ENCODE data around the gene TRERF1.

TRERF1 gene

DNA sequence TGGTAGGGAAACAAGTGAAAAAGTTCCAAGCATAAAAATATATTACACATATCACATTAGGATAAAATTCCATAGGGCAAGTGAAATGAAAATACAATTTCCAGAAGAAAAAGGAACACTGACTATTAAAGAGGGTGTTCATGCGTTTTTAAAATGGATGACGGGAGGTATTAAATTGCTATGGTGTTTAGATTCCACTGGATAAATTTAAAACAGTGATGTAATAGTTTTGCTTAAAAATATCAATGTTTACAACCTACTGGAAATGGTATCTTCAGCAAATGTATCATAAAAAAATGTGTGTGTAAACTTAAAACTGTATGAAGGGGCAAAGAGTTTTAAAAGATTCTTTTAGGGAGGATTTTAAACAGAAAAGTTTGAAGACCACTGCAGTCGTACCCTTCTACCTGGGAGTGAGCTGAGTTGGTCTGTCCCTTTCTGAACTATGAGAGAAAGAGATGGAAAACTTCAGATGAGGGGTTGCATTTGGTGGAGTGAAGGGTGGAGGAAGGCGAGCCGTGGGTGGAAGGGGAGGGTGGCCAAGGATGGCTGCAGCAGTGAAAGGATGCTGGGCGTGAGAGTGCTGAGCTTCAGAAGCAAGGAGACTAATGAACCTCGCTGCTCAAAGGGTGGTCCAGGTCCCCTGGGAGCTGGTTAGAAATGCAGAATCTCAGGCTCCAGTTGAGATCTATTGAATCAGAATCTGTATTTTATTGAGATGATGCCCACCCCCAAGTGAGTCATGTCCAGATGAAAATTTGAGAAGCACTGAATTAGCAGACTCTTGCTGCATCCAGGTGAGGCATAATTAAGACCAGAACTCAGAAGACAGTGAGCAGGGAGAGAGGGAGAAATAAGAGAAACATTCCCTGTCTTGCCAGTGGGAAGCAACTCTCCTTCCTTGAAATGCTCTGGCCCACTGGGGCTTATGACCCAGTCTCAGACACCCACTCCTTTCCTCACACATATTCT, 179.6 kb downstream of the TRERF1 start (continued):
- TF ChIP-seq ZNF501 (tag by site-specific recombination; IDR thresholded peaks at IDR 0.05): no peak
- no peak for TF ChIP-seq ZSCAN30 (tag by site-specific recombination; IDR thresholded peaks at IDR 0.05)
- TF ChIP-seq ZNF585B (tag by site-specific recombination; IDR thresholded peaks at IDR 0.05): no peak
- no peak for TF ChIP-seq ZNF792 (tag by site-specific recombination; IDR thresholded peaks at IDR 0.05)
- no peak for TF ChIP-seq HOXC10 (CRISPR knock-in tag; IDR thresholded peaks at IDR 0.05)

DNA sequence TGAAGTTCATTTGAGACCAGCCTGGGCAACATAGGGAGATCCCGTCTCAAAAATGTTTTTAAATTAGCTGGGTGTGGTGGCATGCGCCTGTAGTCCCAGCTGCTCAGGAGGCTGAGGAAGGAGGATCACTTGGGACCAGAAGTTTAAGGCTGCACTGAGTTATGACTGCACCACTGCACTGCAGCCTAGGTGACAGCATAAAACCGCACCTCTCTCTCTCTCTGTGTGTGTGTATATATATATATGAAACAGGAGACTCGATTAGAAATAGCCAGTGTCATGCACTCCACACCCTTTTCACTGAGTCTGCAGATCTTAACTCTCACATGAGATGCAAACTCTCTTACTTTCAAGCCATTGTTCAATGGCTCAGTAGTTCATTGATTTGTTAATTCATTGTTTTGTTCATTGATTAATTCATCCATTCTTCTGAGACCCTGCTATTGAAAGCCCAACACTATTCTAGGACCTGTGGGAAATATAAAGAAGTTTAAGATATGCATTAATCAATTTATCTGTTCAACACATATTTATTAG, 181.7 kb downstream of the TRERF1 start:
- POLR2A ChIA-PET: interaction anchor here (1.4 kb wide), 1 partner anchor 9 kb away, joined by 4 read pairs; no protein-coding TSS in a partner anchor
- H3K4me3 ChIP-seq (ENCODE audit: low read depth, low read length): no peak overlapping the region

More for the DNA sequence above, 181.7 kb downstream of the TRERF1 start:
- no peaks in the 10 kb centered on the region for H3K9me3 ChIP-seq (ENCODE audit: control insufficient read depth, insufficient read depth, low read depth, low read length)
- no peak overlapping the region for H3K27ac ChIP-seq (ENCODE audit: extremely low read depth, low read depth, low read length)
- no peaks in the 10 kb centered on the region for H3K4me1 ChIP-seq (ENCODE audit: control insufficient read depth, insufficient read depth, low read length)
- no peaks in the 10 kb centered on the region for H3K36me3 ChIP-seq (ENCODE audit: control insufficient read depth in 2 of 2, insufficient read depth in 1 of 2, low read length in 2 of 2)
- CTCF ChIA-PET: interaction anchor here (0.6 to 0.7 kb wide), 2 partner anchors 12 to 277 kb away, joined by 3 to 4 read pairs; no protein-coding TSS in a partner anchor
- TF ChIP-seq ZNF2 (tag by site-specific recombination; IDR thresholded peaks at IDR 0.05) (no peak), RBAK (tag by site-specific recombination; IDR thresholded peaks at IDR 0.05) (no peak), GLIS1 (tag by site-specific recombination; IDR thresholded peaks at IDR 0.05) (no peak), SCRT1 (tag by site-specific recombination; IDR thresholded peaks at IDR 0.05; ENCODE audit: borderline replicate concordance) (no peak), OSR2 (tag by site-specific recombination; IDR thresholded peaks at IDR 0.05) (no peak), ZNF561 (tag by site-specific recombination; IDR thresholded peaks at IDR 0.05; ENCODE audit: borderline replicate concordance) (no peak), SALL2 (tag by site-specific recombination; IDR thresholded peaks at IDR 0.05; ENCODE audit: borderline replicate concordance) (no peak), ZFHX2 (tag by site-specific recombination; conservative IDR thresholded peaks at IDR 0.05) (no peak), ZNF600 (tag by site-specific recombination; IDR thresholded peaks at IDR 0.05) (no peak), ZNF169 (tag by site-specific recombination; IDR thresholded peaks at IDR 0.05) (no peak), ZNF510 (tag by site-specific recombination; IDR thresholded peaks at IDR 0.05; ENCODE audit: insufficient replicate concordance) (no peak), ZNF555 (tag by site-specific recombination; conservative IDR thresholded peaks at IDR 0.05) (no peak), ZNF843 (tag by site-specific recombination; IDR thresholded peaks at IDR 0.05) (no peak), ZNF776 (tag by site-specific recombination; IDR thresholded peaks at IDR 0.05; ENCODE audit: borderline replicate concordance) (no peak), TRIM28 (IDR thresholded peaks at IDR 0.05; ENCODE audit: borderline replicate concordance, low read length) (no peak), ZNF114 (tag by site-specific recombination; IDR thresholded peaks at IDR 0.05) (no peak), FEZF1 (tag by site-specific recombination; IDR thresholded peaks at IDR 0.05) (no peak)
- TF ChIP-seq, protein P1, sequence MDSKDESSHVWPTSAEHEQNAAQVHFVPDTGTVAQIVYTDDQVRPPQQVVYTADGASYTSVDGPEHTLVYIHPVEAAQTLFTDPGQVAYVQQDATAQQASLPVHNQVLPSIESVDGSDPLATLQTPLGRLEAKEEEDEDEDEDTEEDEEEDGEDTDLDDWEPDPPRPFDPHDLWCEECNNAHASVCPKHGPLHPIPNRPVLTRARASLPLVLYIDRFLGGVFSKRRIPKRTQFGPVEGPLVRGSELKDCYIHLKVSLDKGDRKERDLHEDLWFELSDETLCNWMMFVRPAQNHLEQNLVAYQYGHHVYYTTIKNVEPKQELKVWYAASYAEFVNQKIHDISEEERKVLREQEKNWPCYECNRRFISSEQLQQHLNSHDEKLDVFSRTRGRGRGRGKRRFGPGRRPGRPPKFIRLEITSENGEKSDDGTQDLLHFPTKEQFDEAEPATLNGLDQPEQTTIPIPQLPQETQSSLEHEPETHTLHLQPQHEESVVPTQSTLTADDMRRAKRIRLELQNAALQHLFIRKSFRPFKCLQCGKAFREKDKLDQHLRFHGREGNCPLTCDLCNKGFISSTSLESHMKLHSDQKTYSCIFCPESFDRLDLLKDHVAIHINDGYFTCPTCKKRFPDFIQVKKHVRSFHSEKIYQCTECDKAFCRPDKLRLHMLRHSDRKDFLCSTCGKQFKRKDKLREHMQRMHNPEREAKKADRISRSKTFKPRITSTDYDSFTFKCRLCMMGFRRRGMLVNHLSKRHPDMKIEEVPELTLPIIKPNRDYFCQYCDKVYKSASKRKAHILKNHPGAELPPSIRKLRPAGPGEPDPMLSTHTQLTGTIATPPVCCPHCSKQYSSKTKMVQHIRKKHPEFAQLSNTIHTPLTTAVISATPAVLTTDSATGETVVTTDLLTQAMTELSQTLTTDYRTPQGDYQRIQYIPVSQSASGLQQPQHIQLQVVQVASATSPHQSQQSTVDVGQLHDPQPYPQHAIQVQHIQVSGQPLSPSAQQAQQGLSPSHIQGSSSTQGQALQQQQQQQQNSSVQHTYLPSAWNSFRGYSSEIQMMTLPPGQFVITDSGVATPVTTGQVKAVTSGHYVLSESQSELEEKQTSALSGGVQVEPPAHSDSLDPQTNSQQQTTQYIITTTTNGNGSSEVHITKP (tag by site-specific recombination; IDR thresholded peaks at IDR 0.05): no peak
- TF ChIP-seq, protein P2, sequence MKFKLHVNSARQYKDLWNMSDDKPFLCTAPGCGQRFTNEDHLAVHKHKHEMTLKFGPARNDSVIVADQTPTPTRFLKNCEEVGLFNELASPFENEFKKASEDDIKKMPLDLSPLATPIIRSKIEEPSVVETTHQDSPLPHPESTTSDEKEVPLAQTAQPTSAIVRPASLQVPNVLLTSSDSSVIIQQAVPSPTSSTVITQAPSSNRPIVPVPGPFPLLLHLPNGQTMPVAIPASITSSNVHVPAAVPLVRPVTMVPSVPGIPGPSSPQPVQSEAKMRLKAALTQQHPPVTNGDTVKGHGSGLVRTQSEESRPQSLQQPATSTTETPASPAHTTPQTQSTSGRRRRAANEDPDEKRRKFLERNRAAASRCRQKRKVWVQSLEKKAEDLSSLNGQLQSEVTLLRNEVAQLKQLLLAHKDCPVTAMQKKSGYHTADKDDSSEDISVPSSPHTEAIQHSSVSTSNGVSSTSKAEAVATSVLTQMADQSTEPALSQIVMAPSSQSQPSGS (tag by site-specific recombination; IDR thresholded peaks at IDR 0.05; ENCODE audit: low read depth): no peak
- TF ChIP-seq, protein P3, sequence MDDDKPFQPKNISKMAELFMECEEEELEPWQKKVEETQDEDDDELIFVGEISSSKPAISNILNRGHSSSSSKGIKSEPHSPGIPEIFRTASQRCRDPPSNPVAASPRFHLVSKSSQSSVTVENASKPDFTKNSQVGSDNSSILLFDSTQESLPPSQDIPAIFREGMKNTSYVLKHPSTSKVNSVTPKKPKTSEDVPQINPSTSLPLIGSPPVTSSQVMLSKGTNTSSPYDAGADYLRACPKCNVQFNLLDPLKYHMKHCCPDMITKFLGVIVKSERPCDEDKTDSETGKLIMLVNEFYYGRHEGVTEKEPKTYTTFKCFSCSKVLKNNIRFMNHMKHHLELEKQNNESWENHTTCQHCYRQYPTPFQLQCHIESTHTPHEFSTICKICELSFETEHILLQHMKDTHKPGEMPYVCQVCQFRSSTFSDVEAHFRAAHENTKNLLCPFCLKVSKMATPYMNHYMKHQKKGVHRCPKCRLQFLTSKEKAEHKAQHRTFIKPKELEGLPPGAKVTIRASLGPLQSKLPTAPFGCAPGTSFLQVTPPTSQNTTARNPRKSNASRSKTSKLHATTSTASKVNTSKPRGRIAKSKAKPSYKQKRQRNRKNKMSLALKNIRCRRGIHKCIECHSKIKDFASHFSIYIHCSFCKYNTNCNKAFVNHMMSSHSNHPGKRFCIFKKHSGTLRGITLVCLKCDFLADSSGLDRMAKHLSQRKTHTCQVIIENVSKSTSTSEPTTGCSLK (tag by site-specific recombination; IDR thresholded peaks at IDR 0.05): no peak
